Renal cortical epithelial cell (primary cell): ENCODE measurements around the gene CLMN. TPM values are rescaled to one million over a fixed set of nuclear protein-coding genes. Genes with fewer than 3 reads are reported as not detected.

Experiments
- DNase-seq: peaks from one replicate; pipeline ENCODE4 v3.0.0-alpha.2; 2011; ENCODE audit warnings: low read depth
- total RNA-seq: library from RNA; depleted of rRNA; stranded (reverse); fragments of >200 nt; gene quantifications from 2 replicates; pipeline ENCODE4 v1.2.3, GENCODE V29; 2014

CLMN gene
- total RNA-seq, 1 donor from 2014 or later = 30.3 TPM

DNA sequence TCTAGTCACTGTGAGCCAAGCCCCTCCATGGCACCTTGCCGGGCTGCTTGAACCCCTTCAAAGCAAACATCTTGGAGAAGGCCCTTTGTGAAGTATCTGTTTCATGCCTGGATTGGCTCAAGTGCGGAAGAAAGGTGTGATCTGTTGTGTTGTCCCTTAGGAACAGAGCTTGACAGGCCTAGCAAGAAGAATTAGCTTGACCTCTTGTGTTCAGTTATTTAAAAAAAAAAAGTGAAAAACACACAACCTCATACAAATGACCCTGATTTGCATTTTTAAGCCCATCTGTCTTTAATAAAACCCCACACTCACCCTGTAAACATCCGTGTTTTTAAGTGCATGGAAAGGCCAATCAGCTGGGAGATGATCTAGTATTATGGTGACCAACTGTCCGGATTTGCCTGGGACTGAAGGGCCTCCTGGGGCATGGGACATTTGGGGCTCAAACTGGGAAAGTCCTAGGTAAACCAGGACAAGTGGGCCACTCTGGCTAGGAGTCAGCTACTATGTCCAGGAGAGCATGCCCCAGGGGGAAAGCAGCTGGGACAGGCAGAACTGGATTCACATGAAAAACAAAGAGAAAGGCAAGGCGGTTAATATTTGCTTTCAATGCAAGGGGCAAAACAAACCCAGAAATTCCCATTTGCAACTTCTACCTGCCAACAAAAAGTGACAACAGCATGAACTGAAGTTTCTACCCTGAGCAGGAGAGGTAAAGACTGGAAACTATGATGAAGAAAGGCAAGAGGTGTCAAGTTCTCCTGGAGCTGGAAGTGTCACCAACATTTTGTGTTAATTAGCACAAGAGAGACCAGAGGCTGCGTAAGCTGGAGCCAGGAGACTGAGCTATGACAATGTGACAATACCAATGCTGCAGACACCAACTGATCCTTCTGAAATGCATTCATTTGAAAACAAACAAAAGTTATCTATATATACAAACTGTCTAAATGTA lies 78.6 kb downstream of the CLMN start:
- peak; percentile 60 for DNase-seq

DNA sequence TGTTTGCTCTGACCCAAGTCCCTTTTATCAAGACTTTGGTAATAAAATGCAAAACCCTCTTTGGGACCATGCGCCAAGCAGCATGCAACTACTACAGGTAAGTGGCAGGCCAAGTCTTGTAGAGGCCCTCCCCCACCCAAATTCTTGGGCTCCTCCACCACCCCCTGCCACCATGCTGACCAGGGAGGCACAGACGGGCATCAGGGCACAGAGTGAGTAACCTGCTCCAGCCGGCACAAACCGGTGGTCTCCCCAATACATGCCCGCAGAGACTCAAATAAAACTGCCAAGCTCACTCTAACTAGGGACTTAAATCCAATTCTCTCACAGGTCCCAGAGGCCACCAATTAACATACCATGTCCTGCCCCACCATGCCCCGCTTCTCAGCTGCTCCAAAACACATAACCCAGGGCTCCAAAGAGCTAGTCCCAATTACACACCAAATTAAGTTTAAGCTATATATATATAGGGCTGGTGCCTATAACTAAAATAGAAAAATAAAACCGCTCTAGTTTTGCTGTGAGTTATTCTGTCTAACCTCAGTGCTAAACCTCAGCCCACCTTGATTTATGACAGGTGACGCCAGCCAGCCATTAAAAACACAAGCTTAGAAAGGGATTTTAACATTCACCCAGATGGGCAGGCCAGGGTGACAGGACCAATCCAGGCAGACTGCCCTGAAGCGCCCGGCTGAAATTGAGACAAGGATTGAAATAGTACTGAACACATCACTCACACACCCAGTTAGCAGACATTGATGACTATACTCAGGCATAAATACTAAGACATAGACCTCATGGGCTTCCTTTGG lies 81.0 kb downstream of the CLMN start:
- no peak for DNase-seq

DNA sequence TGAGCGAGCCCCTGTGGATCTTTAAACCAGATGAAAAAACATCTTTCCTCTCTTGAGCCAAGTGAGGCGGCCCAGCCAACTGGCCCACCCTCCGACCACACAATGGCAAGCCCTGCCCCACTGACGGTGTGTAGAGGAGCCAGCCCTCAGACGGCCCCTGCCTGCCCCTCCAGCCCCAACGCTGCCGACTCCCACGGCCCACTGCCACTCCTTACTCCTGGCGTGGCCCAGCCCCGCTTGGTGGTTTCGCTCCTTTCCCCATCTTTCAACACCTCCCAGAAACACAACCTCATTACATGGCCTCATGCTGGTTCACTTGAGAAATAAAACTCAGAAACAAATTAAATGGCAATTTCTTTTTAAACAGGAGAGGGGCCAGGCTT lies 81.8 kb downstream of the CLMN start:
- DNase-seq = no peak

DNA sequence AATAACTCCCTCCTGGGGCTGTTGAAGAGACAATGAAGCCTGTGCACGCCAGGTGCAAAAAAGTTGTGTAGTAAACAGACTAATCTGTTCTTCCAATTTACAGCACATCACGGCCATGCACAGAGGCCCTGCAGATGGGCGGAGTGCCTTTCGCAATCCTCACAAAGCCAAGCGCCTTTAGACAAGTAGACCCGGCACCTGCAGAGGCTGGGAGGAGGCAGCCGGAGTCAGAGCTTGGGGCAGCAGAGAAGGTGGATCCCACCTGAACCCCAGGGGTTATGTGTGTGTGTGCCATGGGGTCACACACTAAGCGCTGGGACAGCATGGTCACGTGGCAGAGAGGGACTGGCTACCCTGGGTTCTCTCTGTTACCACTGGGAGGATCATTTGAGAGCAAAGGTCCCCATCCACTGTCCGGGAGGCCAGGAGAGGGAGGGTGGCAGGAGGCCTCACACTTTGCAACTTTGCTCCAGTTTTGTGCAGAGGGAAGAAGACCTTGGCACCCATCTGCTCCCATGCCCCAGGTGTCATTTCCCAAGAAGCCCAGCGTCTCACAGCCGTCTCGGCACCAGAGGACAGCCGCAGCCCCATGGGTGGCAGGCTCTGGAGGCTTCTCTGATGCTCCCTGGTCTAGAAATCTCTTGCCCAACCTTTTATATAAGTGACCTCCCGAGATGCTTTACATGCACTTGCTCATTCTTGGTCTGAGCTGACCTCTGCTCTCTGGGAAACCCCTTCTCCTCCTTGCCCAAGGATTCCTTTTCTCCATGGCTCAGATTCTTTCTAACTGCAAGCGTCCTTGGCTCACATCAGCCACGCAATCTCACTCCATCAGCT lies 82.4 kb downstream of the CLMN start:
- DNase-seq = peak; percentile 50

DNA sequence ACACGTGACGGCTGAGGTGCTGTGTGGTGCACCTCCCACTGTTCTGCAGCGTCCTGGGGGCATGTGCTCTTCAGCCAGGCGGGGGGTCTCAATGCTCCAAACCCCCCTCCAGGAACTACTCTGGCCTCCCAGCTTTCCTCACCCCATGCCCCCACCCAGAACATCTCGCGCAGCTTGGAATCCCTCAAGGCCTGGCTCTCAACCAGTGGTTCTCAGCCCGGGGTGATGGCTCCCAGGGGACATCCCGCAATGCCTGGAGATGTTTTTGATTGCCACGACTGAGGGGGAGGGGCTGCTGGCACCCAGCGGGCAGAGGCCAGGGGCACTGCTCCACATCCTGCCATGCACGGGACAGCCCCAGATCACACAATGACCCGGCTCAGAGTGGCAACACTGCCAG lies 83.5 kb downstream of the CLMN start:
- DNase-seq = no peak

DNA sequence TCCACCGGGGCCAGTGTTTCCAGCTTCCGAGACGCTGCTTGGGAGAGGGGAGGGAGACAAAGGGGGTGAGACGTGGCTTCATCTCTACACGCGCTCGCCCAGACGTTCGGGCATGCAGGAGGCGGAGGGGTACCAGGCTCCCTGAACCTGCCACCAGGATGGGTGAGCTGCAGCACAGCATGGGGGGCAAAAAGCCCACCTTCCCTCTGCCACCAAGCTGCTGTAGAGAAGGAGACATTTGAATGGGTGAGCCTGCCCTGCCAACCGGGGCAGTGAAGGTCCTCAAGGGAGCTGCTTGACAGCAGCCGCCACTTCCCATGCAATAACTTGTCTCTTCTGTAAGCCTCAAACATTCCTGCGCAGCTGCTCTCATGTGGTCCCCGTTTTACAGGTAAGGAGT lies 83.9 kb downstream of the CLMN start:
- DNase-seq = no peak

DNA sequence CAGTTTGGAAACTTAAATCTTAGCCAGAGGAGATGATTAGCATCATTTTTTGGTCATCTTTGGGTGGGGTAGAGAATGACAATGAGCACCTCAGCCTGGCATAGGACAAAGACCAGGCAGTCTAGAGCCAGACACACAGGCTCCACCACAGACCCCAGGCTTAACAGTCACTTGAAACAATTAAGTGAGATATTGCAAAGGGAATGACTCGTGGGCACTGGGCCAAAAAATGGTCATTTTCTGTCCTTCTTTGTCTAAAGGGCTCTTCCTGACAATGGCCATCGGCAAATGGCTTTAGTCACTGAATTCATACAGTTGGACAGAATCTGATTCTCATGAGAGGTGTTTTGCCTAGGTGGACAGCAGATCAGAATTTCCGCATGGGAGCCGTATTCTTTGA lies 84.4 kb downstream of the CLMN start:
- no peak for DNase-seq

DNA sequence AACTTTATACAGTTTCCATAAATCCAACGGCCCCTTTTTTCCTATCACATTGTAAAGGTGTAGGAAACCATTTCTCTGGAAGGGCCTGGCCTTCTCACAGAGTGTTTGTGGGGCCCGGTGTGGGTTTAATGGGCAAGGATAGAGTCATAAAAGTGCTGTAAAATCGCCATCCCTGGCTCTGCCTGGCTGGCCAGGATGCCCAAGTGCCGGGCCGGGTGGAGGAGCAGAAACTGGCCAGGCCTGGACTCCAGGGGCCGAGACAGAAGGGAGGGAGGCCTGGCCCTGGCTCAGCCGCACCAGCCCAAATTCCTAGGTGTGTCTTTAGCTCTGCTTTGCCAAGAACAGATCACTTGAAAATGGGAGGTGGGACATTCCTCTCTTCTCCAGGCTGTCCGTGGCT lies 85.3 kb downstream of the CLMN start:
- DNase-seq = no peak

DNA sequence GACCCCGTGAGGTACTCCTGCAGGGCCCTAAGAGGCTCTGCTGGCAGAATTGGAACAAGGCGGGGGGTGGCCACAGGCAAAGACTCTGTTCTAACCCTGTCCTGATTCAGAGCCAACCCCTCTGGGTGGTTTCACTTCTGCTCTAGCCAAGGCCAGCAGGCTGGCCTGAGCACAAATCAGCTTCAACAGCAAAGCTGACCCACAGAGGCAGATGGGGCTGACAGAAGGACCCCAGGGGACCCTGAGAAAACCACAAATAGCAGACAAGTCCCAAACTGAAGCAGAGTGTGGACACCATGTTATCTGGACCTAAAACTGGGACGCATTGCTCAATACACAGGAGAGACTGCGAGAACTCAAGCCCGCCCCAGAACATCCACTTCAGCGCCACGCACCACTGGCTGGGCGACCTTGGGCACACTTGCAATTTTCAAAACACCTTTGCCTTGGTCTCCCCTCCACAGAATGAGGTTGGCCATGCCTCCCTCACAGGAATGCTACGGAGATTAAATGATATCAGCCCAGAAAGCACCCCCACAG lies 85.9 kb downstream of the CLMN start:
- DNase-seq = peak; percentile 70

DNA sequence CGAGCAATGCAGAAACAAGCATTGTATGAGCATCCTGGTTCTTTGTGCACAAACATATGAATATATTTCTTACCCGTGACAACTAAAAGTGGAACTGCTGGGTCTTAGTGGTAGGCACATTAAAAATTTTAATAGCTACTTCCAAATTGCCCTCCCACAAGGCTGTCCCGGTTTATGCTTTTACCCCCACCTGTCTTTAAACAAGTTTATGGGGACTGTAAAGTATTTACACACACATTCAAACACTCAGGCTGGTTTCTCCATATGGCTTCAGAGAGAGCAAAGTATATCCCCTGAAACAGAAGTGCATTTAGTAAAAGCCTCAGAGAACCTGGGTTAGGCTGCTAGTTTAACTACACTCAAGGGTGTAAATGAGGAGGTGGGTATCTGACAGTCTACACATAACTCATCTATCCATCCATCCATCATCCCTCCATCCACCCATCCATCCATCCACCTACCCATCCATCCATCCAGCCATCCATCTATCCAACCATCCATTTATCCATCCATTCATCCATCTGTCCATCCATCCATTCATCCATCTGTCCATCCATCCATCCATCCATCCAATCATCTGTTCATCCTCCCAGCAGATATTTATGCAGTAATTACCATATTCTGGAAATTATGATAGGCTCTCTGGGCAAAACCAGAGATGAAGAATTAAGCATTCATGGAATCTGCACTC lies 86.7 kb downstream of the CLMN start:
- no peak for DNase-seq

DNA sequence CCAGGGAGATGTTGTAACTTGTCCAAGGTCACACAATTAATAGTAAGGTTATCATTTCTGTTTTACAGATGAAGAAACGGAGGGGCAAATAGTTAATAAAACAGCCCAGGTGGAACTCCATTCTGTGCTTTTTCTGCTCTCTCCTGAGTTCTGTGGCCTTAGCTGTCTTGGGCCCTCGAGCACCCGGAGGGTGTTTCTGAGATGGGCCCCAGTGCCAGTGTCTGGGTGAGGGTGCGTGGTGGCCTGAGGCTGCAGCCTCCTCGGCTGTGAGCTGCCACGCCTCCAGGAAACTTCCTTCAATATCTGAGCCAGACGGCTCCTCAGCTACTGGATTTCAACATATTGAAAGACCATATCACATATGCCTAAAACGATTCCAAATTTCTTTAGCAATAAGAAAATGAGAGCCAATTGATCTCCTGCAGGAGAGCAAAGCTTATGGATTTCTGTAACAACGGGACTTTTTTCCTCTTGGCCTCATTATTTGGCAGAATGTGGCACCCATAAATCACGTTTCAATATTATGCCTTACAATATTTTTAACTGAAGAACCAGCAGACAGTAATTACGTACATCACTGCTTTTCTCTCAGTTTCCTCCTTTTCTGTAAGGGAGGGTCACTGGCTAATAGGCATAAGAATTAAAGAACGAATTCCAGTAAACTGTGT lies 87.6 kb downstream of the CLMN start:
- DNase-seq = no peak

DNA sequence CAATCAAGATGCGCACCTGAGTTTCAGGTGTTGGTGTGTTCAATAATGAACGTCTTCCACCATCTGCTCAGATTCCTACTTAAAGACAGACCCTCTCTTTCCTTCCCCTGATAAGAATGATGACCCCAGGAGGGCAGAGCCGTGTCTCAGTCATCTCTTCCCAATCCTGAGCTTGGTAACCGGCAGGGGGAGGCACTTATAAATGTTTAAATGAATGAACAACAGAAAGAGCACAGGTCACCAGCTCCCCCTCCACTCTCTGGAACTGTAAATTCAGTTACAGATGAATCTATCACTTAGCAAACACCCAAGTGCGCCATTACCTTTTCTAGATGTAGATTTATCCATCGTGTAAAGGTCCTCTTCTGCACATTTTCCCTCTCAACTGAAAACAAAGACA lies 90.0 kb downstream of the CLMN start:
- DNase-seq = no peak

DNA sequence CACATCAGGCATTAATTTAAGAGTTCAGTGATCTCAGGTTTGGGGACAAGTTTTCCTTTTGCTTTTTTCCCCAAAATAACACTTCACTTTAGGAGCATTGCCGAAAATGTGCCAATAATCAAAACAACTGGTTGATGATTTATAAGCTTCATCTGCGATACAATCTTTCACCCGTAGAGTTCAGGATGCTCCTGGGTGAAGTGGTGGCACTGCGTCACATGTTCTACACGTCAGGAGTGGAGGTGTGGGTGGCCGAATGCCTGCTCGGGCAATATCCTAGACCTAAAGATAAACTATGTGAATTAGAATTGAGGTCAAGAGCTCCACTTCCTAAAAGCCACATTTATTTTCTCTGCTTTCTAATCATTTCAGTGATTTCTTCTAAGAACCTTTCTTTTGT lies 91.5 kb downstream of the CLMN start:
- DNase-seq = peak; percentile 74

DNA sequence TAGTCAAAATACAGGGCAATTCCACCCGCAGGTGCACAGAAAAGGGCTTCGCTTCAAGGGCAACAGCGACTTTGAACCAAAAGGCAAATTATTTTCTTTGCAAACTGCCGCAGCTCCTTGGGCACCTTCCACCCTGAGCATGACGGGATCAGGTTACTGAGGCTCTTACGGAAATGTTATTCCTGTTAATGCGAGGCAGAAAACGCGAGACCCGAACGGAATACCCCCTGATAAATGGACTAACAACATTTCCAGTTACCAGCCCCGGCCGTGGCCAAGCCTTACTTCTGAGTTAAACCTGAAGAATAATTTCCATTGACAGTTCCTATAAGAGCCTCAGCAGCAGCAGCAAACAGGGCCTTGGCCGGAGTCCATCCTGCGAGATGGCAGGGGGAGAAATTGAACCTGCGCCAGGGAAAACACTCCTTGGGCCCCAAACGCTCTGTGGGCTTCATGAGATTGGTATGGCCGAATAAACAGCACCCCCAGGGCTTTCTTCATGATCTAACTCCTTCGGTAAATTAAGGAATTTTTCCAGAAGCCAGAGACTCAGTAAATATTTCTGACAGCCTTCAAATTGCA lies 92.3 kb downstream of the CLMN start:
- peak; percentile 91 for DNase-seq

DNA sequence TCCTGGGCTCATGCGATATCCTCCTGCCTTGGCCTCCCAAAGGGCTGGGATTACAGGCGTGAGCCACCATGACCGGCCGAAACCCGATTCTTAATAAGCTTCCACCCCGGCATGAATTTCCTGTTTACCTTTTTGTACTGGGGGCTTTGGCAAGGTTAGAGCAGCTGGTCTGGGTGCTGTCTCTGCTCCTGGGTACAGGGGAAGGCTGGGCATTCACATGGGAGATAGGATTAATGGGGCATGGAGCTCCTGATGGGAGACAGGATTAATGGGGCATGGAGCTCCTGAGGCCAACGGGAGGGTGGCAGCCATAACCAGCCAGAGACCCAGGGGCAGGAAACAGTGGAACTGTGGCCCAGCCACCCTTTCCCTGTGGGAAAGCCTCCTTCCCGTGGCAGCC lies 92.9 kb downstream of the CLMN start:
- DNase-seq = peak; percentile 94

DNA sequence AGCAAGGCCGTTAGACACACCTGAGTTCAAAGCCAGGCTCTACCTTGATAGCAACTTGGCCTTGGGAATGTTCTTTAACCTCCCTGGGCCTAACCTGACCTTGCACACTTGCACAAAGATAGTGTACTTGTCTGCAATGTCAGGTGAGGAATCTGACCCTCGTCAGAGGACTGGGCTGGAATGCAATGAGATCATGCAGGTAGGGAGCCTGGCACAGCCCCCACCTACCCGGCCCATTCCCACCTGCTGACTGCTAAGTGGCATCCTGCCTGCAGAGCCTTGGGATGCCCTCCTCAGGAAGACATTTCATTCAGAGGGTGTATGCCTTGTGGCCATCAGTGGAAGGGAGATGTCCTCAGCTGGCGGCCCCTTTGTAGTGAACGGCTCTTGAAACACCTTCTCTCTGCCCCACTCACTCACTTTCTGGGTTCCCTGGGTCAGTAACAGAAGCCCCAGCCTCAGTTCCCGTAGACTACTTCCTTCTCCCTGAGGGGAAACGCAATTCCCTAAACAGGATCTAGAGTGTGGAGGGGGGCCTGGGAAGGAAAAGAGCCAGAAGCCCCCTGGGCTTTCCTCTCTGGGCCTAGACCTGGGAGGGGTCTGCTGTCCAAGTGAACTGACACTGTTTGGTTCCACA lies 94.3 kb downstream of the CLMN start:
- DNase-seq = no peak

DNA sequence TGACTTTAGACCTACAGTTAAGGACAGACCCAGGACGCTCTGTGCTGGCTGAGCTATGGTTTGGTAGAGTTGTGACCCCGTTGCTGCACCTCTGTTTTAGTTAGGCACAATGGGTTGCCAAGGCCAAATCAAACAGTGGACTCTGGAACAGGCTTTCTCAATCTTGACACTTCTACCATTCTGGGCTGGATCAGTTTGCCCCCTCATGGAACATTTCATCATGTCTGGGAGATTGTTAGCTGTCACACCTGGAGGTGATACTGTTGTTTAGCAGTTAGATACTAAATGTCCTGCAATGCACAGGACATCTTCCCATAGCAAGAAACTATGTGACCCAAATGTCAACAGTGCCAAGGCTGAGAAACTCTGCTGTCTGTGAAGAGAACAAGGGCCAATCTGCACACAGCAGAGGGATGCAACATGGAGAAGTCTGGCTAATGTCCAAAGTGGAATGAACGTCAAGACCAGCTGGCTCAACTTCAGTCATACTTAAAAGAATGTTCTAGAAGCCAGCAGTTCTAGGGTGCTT lies 96.8 kb downstream of the CLMN start:
- DNase-seq = no peak

DNA sequence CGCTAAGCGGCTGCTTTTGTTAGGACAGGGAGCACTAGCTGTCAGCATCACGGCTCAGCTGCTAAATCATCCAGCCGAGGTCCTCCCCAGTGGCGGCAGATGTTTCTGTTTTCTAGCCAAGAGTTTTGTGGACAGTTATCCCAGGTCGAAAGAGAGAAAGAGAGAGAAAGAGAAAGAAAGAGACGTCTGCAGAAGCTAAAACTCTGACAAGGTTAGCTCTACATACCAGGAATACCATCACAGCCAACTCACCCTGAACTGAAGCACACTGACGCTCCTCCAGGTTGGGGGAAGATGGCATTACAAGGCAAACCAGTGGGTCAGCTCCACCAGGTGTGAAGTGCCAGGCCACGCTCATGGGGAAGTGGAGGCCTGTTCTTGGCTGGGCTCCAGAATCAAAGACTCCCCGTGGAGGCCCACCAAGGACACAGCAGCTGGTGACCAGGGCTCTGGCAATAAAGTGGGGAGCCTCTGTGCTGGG lies 97.5 kb downstream of the CLMN start:
- peak; percentile 80 for DNase-seq

DNA sequence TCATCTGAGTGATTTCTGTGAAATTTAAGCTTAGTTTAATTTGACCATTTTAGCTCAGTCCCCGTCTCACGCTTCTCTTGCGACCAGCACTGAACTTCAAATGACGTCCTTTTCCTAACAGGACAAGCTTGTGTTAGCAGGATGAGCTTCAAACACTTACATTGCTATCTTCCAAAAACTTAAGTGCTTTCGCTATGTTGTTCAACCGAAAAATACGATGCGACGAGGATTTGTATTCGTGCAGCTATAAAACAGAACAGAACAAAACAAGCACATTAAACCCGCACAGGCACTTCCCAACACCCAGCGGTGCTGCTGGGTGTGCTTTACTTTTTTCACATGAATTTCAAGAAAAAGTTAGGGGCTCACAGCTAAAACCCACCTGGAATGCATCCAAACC lies 98.2 kb downstream of the CLMN start:
- no peak for DNase-seq
